ENCODE results near the gene VAMP4. TPM values are rescaled to one million over a fixed set of nuclear protein-coding genes. Genes with fewer than 3 reads are reported as not detected.
A peak's percentile ranks its signal among the peaks of the same experiment; 100 is the strongest.
"Not testable (repeated sequence)": the region's sequence is repeated elsewhere in the genome, so short reads cannot be mapped to it uniquely, and the experiment has no call there.

VAMP4 gene
- total and polyA plus RNA-seq, 10 of the 15 experiments (the other 5 are each of a cell fraction or from before 2014, with no cell fraction given): 0.90 to 7.9 (median 4.3) TPM

DNA sequence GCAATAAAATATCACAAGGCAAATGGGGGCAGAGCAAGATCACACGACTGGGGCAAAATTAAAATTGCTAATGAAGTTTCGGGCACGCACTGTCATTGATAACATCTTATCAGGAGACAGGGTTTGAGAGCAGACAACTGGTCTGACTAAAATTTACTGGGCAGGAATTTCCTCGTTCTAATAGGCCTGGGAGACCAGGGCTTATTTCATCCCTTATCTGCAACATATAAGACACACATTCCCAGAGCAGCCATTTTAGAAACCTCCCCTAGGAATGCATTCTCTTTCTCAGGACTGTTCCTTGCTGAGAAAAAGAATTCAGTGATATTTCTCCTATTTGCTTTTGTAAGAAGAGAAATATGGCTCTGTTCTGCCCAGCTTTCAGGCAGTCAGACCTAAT is 18.7 kb downstream of the VAMP4 start:
- CTCF ChIA-PET; intact Hi-C loops (cut with micrococcal nuclease; ENCODE audit: unreplicated experiment); in situ Hi-C loops (cut with MboI); RAD21 ChIA-PET (ENCODE audit: unreplicated experiment); H3K27ac ChIP-seq (ENCODE audit: control insufficient read depth, insufficient read depth); H3K36me3 ChIP-seq (ENCODE audit: control insufficient read depth in 2 of 2, insufficient read depth in 2 of 2, low read length in 1 of 2); POLR2A ChIA-PET; H3K9me3 ChIP-seq (replicated peaks; ENCODE audit: control insufficient read depth, insufficient read depth, low read length); H3K4me1 ChIP-seq (ENCODE audit: control insufficient read depth, insufficient read depth, low read length); H3K79me2 ChIP-seq (ENCODE audit: control insufficient read depth, insufficient read depth, low read length); DNase-seq (ENCODE audit: low read depth, low spot score); H3K4me2 ChIP-seq (ENCODE audit: control insufficient read depth, insufficient read depth); H3K27me3 ChIP-seq (replicated peaks in 1 of 2; ENCODE audit: control insufficient read depth in 2 of 2, insufficient read depth in 2 of 2, low read length in 1 of 2); H3K4me3 ChIP-seq; H4K20me1 ChIP-seq (ENCODE audit: control insufficient read depth, insufficient read depth); FAIRE-seq; H3K9ac ChIP-seq (ENCODE audit: control insufficient read depth, insufficient read depth, low read length); H2AFZ ChIP-seq (ENCODE audit: control insufficient read depth, low read depth, low read length); ATAC-seq; BruUV-seq (replicated peaks); SMC1A ChIA-PET (ENCODE audit: uncharacterized antibody, unreplicated experiment): not testable (repeated sequence)
- TF ChIP-seq CBX5 (IDR thresholded peaks at IDR 0.05; ENCODE audit: low read depth): 0 out of 2 replicates have a peak, but pooled peaks have one; percentile 63
- 94% methylated on average over 4 of the region's 4 CpGs for WGBS (ENCODE audit: insufficient coverage, insufficient replicate concordance, low lambda C conversion rate, missing lambda C conversion rate)

- no peak overlapping the region for H3K9ac ChIP-seq (ENCODE audit: control insufficient read depth, insufficient read depth, low read length)
- TF ChIP-seq, protein P1, sequence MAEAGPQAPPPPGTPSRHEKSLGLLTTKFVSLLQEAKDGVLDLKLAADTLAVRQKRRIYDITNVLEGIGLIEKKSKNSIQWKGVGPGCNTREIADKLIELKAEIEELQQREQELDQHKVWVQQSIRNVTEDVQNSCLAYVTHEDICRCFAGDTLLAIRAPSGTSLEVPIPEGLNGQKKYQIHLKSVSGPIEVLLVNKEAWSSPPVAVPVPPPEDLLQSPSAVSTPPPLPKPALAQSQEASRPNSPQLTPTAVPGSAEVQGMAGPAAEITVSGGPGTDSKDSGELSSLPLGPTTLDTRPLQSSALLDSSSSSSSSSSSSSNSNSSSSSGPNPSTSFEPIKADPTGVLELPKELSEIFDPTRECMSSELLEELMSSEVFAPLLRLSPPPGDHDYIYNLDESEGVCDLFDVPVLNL (IDR thresholded peaks at IDR 0.05; ENCODE audit: low read depth, low read length): no peak
- TF ChIP-seq, protein P2, sequence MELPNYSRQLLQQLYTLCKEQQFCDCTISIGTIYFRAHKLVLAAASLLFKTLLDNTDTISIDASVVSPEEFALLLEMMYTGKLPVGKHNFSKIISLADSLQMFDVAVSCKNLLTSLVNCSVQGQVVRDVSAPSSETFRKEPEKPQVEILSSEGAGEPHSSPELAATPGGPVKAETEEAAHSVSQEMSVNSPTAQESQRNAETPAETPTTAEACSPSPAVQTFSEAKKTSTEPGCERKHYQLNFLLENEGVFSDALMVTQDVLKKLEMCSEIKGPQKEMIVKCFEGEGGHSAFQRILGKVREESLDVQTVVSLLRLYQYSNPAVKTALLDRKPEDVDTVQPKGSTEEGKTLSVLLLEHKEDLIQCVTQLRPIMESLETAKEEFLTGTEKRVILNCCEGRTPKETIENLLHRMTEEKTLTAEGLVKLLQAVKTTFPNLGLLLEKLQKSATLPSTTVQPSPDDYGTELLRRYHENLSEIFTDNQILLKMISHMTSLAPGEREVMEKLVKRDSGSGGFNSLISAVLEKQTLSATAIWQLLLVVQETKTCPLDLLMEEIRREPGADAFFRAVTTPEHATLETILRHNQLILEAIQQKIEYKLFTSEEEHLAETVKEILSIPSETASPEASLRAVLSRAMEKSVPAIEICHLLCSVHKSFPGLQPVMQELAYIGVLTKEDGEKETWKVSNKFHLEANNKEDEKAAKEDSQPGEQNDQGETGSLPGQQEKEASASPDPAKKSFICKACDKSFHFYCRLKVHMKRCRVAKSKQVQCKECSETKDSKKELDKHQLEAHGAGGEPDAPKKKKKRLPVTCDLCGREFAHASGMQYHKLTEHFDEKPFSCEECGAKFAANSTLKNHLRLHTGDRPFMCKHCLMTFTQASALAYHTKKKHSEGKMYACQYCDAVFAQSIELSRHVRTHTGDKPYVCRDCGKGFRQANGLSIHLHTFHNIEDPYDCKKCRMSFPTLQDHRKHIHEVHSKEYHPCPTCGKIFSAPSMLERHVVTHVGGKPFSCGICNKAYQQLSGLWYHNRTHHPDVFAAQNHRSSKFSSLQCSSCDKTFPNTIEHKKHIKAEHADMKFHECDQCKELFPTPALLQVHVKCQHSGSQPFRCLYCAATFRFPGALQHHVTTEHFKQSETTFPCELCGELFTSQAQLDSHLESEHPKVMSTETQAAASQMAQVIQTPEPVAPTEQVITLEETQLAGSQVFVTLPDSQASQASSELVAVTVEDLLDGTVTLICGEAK (IDR thresholded peaks at IDR 0.05; ENCODE audit: borderline replicate concordance): peak; percentile 68
- TF ChIP-seq ZBTB33 (IDR thresholded peaks at IDR 0.05): no peak
- no peak for TF ChIP-seq SREBF1 (IDR thresholded peaks at IDR 0.05; ENCODE audit: low read length)
- TF ChIP-seq SREBF2 (IDR thresholded peaks at IDR 0.05; ENCODE audit: low read length): no peak
- no peak for TF ChIP-seq NKRF (conservative IDR thresholded peaks at IDR 0.05)
- DNase-seq (ENCODE audit: low read depth, low spot score) (no peak), FAIRE-seq (no peak), ATAC-seq (no peak)
- POLR2A ChIA-PET: interaction anchor here (1.0 kb wide), 1 partner anchor 124 kb away, joined by 3 read pairs; no protein-coding TSS in a partner anchor
- no TSS peak for BruUV-seq (replicated peaks)
- H2AFZ ChIP-seq (ENCODE audit: control insufficient read depth, low read depth, low read length): no peak overlapping the region
- no peaks in the 10 kb centered on the region for H3K36me3 ChIP-seq (ENCODE audit: control insufficient read depth in 2 of 2, insufficient read depth in 2 of 2, low read length in 1 of 2)
- CTCF ChIA-PET: interaction anchor here (0.6 to 6.6 kb wide), 7 partner anchors 11 to 405 kb away, joined by 3 to 61 read pairs (median 6); partner anchors contain the start of genes FMO4, PRRC2C and VAMP4
- H3K27me3 ChIP-seq (replicated peaks in 1 of 2; ENCODE audit: control insufficient read depth in 2 of 2, insufficient read depth in 2 of 2, low read length in 1 of 2): no peaks in the 10 kb centered on the region
- RAD21 ChIA-PET (ENCODE audit: unreplicated experiment): interaction anchor here (0.6 to 1.4 kb wide), 4 partner anchors 9 to 234 kb away, joined by 3 to 4 read pairs (median 3); partner anchors contain the start of gene MYOC
- in situ Hi-C loops (cut with MboI): no loop called here
- H3K4me3 ChIP-seq: no peak overlapping the region
- peaks cover 5% of the 10 kb centered on the region; the same call in 1 of the 3 replicates for H3K9me3 ChIP-seq (replicated peaks; ENCODE audit: control insufficient read depth, insufficient read depth, low read length)
- H4K20me1 ChIP-seq (ENCODE audit: control insufficient read depth, insufficient read depth): no peaks in the 10 kb centered on the region
- intact Hi-C loops (cut with micrococcal nuclease; ENCODE audit: unreplicated experiment): loop anchor here (5.0 to 10.0 kb wide), 2 partner anchors 147 to 234 kb away; partner anchors contain the start of gene PRRC2C
- no peaks in the 10 kb centered on the region for H3K4me1 ChIP-seq (ENCODE audit: control insufficient read depth, insufficient read depth, low read length)
- 100% methylated on average over 1 of the region's 1 CpG for WGBS (ENCODE audit: insufficient coverage, insufficient replicate concordance, low lambda C conversion rate, missing lambda C conversion rate)
- H3K4me2 ChIP-seq (ENCODE audit: control insufficient read depth, insufficient read depth): no peak overlapping the region
- SMC1A ChIA-PET (ENCODE audit: uncharacterized antibody, unreplicated experiment): interaction anchor here (0.9 to 8.0 kb wide), 7 partner anchors 11 to 188 kb away, joined by 3 to 49 read pairs (median 3); partner anchors contain the start of gene METTL13
- H3K27ac ChIP-seq (ENCODE audit: control insufficient read depth, insufficient read depth): no peak overlapping the region
- no peaks in the 10 kb centered on the region for H3K79me2 ChIP-seq (ENCODE audit: control insufficient read depth, insufficient read depth, low read length)
Observed at GRCh38 chr1:171718848-171719247, 23.0 kb downstream of the VAMP4 start.
